ENCODE results near the gene HSD17B2. TPM values are rescaled to one million over a fixed set of nuclear protein-coding genes. Genes with fewer than 3 reads are reported as not detected.
"Not testable (repeated sequence)": the region's sequence is repeated elsewhere in the genome, so short reads cannot be mapped to it uniquely, and the experiment has no call there.

HSD17B2 gene
- total RNA-seq, 1 donor from 2014 or later, result not detected

GRCh38 chr16:82116535-82116934 lies 81.5 kb downstream of the HSD17B2 start:
- H3K4me1 Mint-ChIP-seq, result no peaks in the 10 kb centered on the region
- no peak for DNase-seq
- no peaks in the 10 kb centered on the region for H3K36me3 Mint-ChIP-seq (ENCODE audit: low read depth)
- no peak overlapping the region for H3K27ac Mint-ChIP-seq
- H3K4me3 Mint-ChIP-seq, result no peak overlapping the region
- intact Hi-C loops (cut with micrococcal nuclease), result no loop called here
- H3K27me3 Mint-ChIP-seq, result no peaks in the 10 kb centered on the region
- H3K9me3 Mint-ChIP-seq, result no peaks in the 10 kb centered on the region

- intact Hi-C loops (cut with micrococcal nuclease), result no loop called here
- no peaks in the 10 kb centered on the region for H3K27me3 Mint-ChIP-seq
- no peaks in the 10 kb centered on the region for H3K4me1 Mint-ChIP-seq
- H3K4me3 Mint-ChIP-seq, result no peak overlapping the region
- H3K9me3 Mint-ChIP-seq, result no peaks in the 10 kb centered on the region
- DNase-seq, result no peak
- H3K36me3 Mint-ChIP-seq (ENCODE audit: low read depth), result no peaks in the 10 kb centered on the region
- H3K27ac Mint-ChIP-seq, result no peak overlapping the region
These were observed 83.7 kb downstream of the HSD17B2 start for GRCh38 chr16:82118749-82119148.

DNA sequence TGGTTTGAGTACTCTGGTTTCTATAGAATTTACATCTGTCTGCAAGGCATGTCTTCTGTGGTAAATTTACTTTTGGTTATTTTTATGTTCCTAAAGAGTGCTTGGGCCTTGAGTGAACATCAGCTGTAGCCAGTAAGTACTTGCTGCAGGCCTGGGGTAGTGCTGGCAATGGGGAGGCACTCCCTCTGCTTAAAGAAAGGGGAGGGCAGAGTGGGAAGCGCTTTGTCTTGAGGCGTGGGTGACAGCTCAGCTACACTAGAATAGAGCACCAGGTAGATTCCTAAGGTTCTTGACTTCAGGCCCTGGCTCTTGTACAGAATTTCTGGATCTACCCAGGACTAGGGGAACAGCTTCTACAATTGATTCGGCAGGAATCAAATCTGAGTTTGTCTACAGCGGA lies 84.4 kb downstream of the HSD17B2 start:
- H3K27ac Mint-ChIP-seq, result no peak overlapping the region
- H3K4me1 Mint-ChIP-seq, result no peaks in the 10 kb centered on the region
- H3K27me3 Mint-ChIP-seq, result peaks cover 2% of the 10 kb centered on the region
- H3K4me3 Mint-ChIP-seq, result no peak overlapping the region
- intact Hi-C loops (cut with micrococcal nuclease), result no loop called here
- no peaks in the 10 kb centered on the region for H3K36me3 Mint-ChIP-seq (ENCODE audit: low read depth)
- no peaks in the 10 kb centered on the region for H3K9me3 Mint-ChIP-seq
- no peak for DNase-seq

DNA sequence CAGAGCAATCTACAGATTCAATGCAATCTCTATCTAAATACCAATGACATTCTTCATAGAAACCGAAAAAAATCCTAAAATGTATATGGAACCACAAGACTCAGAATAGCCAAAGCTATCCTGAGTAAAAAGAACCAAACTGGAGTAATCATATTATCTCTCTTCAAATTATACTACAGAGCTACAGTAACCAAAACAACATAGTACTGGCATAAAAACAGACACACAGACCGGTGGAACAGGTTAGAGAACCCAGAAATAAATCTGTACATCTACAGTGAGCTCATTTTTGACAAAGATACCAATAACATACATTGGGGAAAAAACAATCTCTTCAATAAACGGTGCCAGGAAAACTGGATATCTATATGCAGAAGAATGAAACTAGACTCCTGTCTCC lies 89.6 kb downstream of the HSD17B2 start:
- no peaks in the 10 kb centered on the region for H3K4me1 Mint-ChIP-seq
- H3K27ac Mint-ChIP-seq, result no peak overlapping the region
- DNase-seq, result no peak
- no peaks in the 10 kb centered on the region for H3K36me3 Mint-ChIP-seq (ENCODE audit: low read depth)
- H3K4me3 Mint-ChIP-seq, result no peak overlapping the region
- peaks cover 13% of the 10 kb centered on the region for H3K27me3 Mint-ChIP-seq
- H3K9me3 Mint-ChIP-seq, result no peaks in the 10 kb centered on the region
- intact Hi-C loops (cut with micrococcal nuclease), result no loop called here

- Mint-ChIP-seq H3K36me3 (ENCODE audit: low read depth) (peaks cover 3% of the 10 kb centered on the region), H3K4me1 (peaks cover 15% of the 10 kb centered on the region), H3K9me3 (peaks cover 3% of the 10 kb centered on the region), H3K27me3 (peaks cover 9% of the 10 kb centered on the region), H3K4me3 (no peak overlapping the region), H3K27ac (no peak overlapping the region)
- peak; percentile 32 for DNase-seq
- intact Hi-C loops (cut with micrococcal nuclease), result loop anchor here (5.0 kb wide), 2 partner anchors 37 to 48 kb away; no protein-coding TSS in a partner anchor
These were observed 94.8 kb downstream of the HSD17B2 start for GRCh38 chr16:82129881-82130280.

DNA sequence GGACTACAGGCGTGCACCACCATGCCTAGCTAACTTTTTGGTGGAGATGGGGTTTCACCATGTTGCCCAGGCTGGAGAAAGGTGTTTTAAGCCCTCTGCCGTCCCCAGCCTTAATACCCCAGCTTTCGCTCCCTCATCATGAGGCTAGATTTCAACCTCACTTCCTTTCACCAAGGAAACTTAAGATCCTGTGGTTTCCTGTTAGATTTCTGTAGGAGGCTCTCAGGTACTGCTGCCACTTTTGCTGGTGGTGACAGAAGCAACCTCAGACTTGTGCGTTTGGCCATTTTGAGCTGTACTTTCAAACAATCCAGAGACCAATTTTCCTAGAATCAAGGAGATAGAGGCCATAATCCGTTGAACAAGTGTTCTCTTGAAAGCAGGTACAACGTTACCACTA lies 98.7 kb downstream of the HSD17B2 start:
- peak overlapping the region; percentile 56 for H3K4me3 Mint-ChIP-seq

GRCh38 chr16:82134846-82135245 lies 99.8 kb downstream of the HSD17B2 start:
- peaks cover 17% of the 10 kb centered on the region for H3K36me3 Mint-ChIP-seq (ENCODE audit: low read depth)
- peaks cover 3% of the 10 kb centered on the region for H3K9me3 Mint-ChIP-seq
- peaks cover 15% of the 10 kb centered on the region for H3K4me1 Mint-ChIP-seq
- intact Hi-C loops (cut with micrococcal nuclease), result loop anchor here (5.0 kb wide), 2 partner anchors 32 to 53 kb away; no protein-coding TSS in a partner anchor
- H3K4me3 Mint-ChIP-seq, result no peak overlapping the region
- H3K27me3 Mint-ChIP-seq, result peaks cover 1% of the 10 kb centered on the region
- peak; percentile 36 for DNase-seq
- H3K27ac Mint-ChIP-seq, result no peak overlapping the region

More for the DNA sequence above, 98.7 kb downstream of the HSD17B2 start:
- Mint-ChIP-seq H3K36me3 (ENCODE audit: low read depth) (peaks cover 14% of the 10 kb centered on the region), H3K27me3 (peaks cover 1% of the 10 kb centered on the region), H3K4me1 (peaks cover 15% of the 10 kb centered on the region), H3K27ac (no peak overlapping the region), H3K9me3 (peaks cover 3% of the 10 kb centered on the region)
- intact Hi-C loops (cut with micrococcal nuclease), result loop anchor here (5.0 kb wide), 2 partner anchors 34 to 51 kb away; no protein-coding TSS in a partner anchor
- peak; percentile 75 for DNase-seq

GRCh38 chr16:82135844-82136243 lies 100.8 kb downstream of the HSD17B2 start:
- peaks cover 15% of the 10 kb centered on the region for H3K4me1 Mint-ChIP-seq
- intact Hi-C loops (cut with micrococcal nuclease), result no loop called here
- no peak overlapping the region for H3K4me3 Mint-ChIP-seq
- peaks cover 1% of the 10 kb centered on the region for H3K27me3 Mint-ChIP-seq
- H3K36me3 Mint-ChIP-seq (ENCODE audit: low read depth), result peaks cover 17% of the 10 kb centered on the region
- peak; percentile 42 for DNase-seq
- H3K27ac Mint-ChIP-seq, result no peak overlapping the region
- peaks cover 3% of the 10 kb centered on the region for H3K9me3 Mint-ChIP-seq

DNA sequence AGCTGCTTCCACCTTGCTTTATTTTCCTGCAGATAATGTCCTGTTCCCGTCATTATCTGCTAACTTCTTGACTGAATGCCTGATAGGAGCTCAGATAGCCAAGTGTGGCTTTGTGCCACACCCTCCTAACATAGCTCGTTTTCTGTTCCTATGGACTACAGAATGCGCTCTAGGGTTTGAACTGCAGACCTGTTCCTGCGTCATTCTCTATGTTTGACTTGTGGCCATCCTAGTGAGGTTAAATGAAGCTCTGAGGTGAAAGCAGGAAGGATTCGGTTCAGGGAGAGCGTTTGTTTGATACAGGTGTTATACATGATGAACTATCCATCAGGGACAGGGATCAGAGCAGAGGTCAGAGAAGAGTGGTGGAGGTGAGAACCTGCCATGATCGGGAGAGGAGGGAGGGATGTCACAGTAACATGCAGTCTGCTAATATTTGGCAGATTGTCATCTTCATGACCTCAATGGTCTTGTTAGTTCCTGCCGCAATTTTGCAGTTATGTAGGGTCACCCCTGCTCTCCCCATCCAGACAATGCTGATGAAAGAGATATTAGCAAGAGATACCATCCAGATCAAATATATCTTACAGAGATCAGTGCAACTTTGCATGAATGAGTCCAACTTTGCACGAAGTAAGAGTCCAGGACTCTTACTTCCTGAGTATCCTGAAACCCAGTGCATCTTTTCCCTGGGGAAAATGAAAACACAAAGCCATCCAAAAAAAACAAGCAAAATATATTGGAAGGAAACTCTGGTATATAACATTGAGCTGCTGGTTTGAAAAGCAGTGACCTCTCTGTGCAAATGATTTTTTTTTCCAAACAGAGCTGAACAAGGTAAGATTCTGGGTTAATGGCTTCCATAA lies 102.1 kb downstream of the HSD17B2 start:
- DNase-seq, result peak; percentile 44
- Mint-ChIP-seq H3K4me1 (peaks cover 15% of the 10 kb centered on the region), H3K27ac (no peak overlapping the region), H3K9me3 (peaks cover 3% of the 10 kb centered on the region), H3K4me3 (no peak overlapping the region), H3K36me3 (ENCODE audit: low read depth) (peaks cover 20% of the 10 kb centered on the region), H3K27me3 (peaks cover 1% of the 10 kb centered on the region)
- intact Hi-C loops (cut with micrococcal nuclease), result no loop called here

DNA sequence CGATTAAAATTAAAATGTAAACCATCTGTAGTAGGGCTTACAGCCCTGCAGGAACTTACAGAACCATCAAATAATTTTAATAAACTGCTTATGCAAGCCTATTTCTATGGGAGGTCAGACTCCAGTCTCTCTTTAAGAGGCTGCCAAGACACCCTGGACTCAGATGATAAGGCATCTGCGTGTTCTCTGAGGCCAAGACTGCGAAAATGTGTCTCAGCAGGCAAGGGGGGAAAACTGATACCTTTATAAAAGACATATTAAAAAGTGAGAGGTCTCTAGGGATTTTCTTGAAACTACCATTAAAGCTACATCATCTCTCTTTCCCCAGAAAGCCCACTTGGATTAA lies 102.7 kb downstream of the HSD17B2 start:
- Mint-ChIP-seq H3K4me3 (no peak overlapping the region), H3K27ac (no peak overlapping the region), H3K9me3 (peaks cover 3% of the 10 kb centered on the region), H3K4me1 (peaks cover 15% of the 10 kb centered on the region), H3K36me3 (ENCODE audit: low read depth) (peaks cover 20% of the 10 kb centered on the region), H3K27me3 (peaks cover 1% of the 10 kb centered on the region)
- intact Hi-C loops (cut with micrococcal nuclease), result no loop called here
- DNase-seq, result no peak

- peaks cover 22% of the 10 kb centered on the region for H3K36me3 Mint-ChIP-seq (ENCODE audit: low read depth)
- peaks cover under 1% of the 10 kb centered on the region for H3K9me3 Mint-ChIP-seq
- no peaks in the 10 kb centered on the region for H3K27me3 Mint-ChIP-seq
- H3K4me1 Mint-ChIP-seq, result peaks cover 10% of the 10 kb centered on the region
- intact Hi-C loops (cut with micrococcal nuclease), result no loop called here
- peak overlapping the region; percentile 37 for H3K4me3 Mint-ChIP-seq
- no peak overlapping the region for H3K27ac Mint-ChIP-seq
- peak; percentile 47 for DNase-seq
These were observed 103.6 kb downstream of the HSD17B2 start for GRCh38 chr16:82138478-82139285.

DNA sequence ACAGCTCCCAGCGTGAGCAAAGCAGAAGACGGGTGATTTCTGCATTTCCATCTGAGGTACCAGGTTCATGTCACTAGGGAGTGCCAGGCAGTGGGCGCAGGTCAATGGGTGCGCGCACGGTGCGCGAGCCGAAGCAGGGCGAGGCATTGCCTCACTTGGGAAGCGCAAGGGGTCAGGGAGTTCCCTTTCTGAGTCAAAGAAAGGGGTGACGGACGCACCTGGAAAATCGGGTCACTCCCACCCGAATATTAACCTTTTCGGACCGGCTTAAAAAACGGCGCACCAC lies 104.2 kb downstream of the HSD17B2 start:
- H3K4me1 Mint-ChIP-seq; H3K27ac Mint-ChIP-seq; intact Hi-C loops (cut with micrococcal nuclease); H3K27me3 Mint-ChIP-seq; H3K9me3 Mint-ChIP-seq: not testable (repeated sequence)
- Mint-ChIP-seq H3K4me3 (peak overlapping the region; percentile 37), H3K36me3 (ENCODE audit: low read depth) (peaks cover 22% of the 10 kb centered on the region)
- peak; percentile 32 for DNase-seq

DNA sequence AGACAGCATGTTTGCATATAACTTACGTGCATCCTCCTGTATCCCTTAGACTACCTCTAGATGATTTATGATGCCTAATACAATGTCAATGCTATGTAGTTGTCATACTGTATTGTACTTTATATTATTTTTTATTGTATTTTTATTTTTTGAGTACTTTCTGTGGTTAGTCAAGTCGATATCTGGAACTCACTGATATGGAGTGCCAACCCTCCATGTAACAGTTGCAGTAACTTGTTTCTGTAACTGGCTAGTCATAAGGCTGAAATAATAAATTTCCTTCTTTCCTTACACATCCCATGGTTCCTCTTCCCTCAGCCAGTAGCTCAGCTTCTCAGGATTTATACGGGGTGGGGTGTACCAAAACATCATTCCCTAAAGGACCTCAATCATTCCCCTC lies 111.5 kb downstream of the HSD17B2 start:
- Mint-ChIP-seq H3K36me3 (ENCODE audit: low read depth) (peaks cover 44% of the 10 kb centered on the region), H3K4me1 (no peaks in the 10 kb centered on the region), H3K4me3 (no peak overlapping the region), H3K9me3 (no peaks in the 10 kb centered on the region), H3K27ac (no peak overlapping the region), H3K27me3 (no peaks in the 10 kb centered on the region)
- intact Hi-C loops (cut with micrococcal nuclease), result no loop called here
- DNase-seq, result no peak

DNA sequence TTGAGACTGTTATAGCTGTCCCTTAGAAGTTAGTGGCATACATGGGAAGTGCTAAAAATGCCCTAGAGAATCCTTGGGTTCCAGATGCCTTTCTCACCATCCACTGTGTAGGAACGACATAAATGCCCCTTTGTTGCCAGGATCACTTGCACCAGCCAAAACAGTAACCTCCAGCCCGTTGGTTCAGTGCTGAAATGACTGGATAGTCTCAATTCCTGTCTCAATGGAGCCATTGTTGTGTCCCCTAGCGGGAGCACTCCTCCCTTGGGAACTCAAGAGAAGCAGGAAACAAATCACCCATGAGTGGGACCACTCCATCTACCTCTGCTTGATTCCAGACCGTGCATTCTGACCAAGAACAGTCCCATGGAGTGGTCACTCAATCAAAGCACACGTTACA lies 111.9 kb downstream of the HSD17B2 start:
- Mint-ChIP-seq H3K9me3 (no peaks in the 10 kb centered on the region), H3K4me3 (no peak overlapping the region), H3K27me3 (no peaks in the 10 kb centered on the region), H3K36me3 (ENCODE audit: low read depth) (peaks cover 44% of the 10 kb centered on the region), H3K27ac (no peak overlapping the region), H3K4me1 (no peaks in the 10 kb centered on the region)
- intact Hi-C loops (cut with micrococcal nuclease), result no loop called here
- no peak for DNase-seq

All from activated CD4-positive, alpha-beta T cell treated with anti-CD3 and anti-CD28 coated beads, Interleukin-2, amount 10 ng/mL, durations not matched to agents 24 days and 14 days (primary cell).